Raji (cell line): ENCODE measurements around the gene DPYD.

Experiments
- POLR2A ChIP-seq: IDR thresholded peaks from 2 replicates; pipeline ENCODE4 v1.6.1; 2011; ENCODE audit warnings: low read depth, low read length, control low read depth; ENCODE audit not compliant: insufficient read depth

The DPYD gene

DNA sequence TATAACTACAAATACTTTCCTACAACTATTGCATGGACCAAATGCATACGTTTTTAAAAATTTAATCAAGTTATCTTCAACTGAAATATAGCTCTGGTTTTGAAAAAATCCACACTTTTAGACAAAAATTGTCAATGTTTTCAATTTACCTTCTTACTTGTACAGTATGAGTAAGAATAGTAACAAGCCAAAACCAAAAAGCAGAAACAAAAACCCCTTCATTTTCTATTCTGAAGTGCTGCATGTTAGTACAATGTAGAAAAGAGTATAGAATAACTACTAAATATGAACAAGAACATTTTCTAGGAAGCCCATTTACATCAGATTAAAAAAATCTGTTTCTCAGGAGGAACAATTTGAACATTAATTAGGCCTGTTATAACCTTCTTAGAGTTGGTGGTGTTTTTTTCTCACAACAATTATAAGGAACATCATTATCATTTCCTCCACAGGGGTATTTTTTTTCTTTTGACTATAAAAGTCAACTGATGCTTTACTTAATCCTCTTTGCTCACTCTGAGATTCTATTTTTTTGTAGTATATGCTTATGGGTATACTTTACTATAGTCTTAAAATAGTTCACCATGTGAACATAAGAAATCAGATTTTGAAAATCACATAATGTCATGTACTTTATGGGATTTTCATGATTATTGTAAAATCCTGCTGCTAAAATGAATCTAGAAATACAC, 723.9 kb downstream of the DPYD start:
- no peak for TF ChIP-seq POLR2A

DNA sequence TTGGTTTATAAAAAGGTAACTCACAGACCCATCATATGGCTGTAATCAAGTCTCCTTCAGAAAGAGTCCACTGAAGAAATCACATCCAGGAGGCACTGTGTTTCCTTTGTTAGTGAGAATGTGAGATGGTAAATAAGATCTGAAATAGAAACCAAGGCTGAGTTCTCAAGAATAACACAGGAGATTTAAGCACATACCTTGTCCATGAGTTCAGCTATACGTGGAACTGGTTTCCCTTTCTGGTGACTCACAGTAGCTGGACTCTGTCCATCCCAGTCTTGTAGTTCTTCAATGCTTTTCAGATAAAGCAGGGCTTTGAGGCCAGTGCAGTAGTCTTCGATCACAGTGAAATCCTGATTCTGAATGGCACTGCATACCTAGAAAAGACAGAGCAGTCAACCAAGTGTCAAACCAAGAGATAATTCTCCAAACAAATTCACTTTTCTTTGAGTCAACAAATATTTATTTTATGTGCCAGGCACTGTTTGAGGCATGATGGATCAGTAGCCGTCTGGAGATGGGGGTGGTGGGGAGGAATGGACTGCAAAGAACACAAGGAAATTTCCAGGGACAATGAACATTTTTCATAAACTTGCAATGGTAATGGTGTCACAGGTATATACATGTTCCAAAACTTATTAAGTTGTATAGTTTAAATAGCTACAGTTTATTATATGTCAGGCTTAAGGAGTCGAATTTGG, 727.8 kb downstream of the DPYD start:
- no peak for TF ChIP-seq POLR2A

DNA sequence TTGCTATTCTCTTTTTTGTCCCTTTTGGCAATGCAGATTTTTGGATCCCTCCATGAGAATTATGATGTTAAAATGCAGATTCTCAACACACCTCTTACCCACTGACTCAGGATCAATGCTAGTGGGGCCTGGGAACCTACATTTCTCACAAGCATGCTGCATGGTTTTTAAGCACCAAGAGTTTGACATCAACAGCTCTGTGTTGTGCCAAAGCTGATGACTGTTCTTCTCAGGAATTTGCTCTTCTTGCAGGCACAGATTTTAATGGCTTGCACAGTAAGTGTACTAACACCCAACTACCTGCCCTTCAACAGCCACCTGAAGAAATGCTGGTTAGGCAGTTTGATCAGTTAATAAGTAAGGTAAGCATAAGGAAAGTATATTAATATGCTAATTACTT, 730.5 kb downstream of the DPYD start:
- TF ChIP-seq POLR2A, result no peak

DNA sequence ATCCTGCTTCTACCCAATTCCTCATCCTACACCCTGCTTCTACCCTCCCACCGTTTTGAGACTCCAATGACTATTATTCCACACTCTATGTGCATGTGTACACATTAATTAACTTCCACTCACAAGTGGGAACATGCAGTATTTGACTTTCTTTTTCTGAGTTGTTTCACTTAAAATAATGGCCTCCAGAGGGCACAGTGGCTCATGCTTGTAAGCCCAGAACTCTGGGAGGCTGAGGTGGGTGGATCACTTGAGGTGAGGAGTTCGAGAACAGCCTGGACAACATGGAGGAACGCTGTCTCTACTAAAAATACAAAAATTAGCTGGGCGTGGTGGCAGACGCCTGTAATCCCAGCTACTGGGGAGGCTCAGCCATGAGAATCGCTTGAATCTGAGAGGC, 734.5 kb downstream of the DPYD start:
- TF ChIP-seq POLR2A, result no peak

DNA sequence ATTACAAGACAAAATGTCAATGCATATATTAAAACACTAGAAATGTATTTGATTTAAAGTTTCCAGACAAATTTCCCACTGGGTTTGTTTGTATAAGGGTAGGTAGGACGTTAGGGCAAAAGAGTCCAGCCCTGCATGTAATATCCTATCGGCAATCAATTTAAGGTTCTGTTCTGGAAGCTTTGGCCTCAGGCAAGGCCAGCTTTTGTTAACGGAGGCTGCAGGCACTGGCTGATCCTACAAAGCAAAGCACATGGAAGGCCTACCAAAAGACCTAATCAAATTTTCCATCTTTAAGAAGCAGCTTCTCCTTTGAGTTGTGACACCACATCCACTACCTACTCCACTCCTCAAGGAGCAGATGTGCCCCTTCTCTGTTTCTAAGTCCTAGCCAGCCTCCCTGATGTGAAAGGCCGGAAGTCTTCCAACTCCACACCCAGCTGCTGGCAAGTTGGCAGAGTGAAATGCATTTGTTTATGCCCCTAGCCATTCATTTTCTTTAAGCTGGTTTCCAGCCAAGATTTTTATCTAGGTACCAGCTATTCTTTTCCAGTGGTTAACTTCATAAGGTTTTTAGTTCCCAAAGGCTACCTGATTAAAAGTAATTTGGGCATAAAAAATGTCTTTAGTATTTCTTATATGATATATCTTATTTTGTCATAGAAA, 746.7 kb downstream of the DPYD start:
- TF ChIP-seq POLR2A, result no peak

DNA sequence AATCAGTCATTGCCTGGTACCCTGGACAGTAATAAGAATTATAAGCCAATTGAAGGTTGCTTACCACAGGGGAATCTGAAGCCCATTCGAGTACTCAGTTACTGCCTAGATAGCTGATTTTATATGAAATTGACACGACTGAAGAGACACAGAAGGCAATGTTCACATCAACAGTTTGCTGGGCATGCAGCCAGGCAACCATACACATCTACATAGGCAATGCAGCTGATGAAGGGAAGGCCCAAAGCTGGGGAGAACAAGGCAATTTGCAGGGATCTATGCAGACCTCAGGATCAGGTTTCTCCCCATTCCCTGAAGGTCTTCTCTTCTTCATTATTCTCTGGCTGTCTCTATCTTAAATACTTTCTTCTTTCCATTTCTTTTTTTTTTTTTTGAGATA, 750.5 kb downstream of the DPYD start:
- TF ChIP-seq POLR2A, result no peak

DNA sequence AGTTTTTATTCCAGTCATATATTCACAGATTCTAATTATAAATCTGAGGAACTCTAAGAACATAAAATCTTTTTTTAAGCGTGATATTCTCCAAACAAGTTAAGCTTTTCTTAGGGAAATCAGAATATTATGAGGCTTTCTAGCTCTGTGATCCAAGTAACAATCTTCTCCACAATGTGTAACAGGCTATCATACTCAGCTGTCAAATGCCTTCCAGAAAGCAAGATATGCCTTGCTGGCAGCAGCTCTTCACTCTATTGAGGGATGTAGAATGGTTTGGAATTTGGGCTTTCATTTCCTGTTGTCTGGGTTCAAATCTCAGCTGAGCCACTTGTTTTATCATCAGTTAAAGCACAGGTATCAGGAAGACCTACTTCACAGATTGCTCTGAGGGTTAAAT, 752.8 kb downstream of the DPYD start:
- TF ChIP-seq POLR2A, result no peak

DNA sequence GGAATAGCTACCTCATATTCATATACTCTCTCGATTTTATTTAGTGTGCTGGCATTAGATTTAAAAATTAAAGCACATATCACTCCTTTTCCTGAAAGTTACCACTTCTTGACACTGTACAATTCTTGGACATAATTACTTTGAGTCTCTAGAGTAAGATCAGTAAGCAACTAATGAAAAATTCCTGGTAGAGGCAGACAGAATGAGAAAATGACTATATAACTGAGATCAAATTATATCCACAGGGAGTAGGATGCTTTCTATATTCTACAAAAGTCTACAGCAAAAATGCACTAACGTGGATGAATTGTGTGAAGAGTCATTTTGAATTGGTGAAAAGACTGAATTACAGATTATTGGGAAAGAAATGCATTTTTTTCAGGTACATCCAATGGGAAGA, 753.6 kb downstream of the DPYD start:
- no peak for TF ChIP-seq POLR2A

DNA sequence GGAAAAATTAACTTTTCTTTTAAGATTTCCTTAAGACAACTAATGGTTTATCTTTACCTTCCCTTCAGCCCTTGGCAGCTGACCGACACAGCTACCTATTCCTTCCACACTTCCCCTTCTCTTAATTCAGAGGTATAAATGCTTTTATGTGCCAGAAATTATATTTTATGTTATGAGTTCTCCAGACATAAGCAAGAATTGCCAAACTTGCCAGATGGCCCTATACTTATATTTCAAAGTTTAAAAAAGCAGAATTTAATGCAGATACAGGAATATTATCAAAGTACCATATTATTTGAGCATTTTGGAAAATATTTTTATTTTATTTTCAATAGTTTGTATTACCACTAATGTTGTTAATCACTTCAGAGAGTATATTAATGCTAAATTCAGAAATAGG, 754.2 kb downstream of the DPYD start:
- TF ChIP-seq POLR2A, result no peak

DNA sequence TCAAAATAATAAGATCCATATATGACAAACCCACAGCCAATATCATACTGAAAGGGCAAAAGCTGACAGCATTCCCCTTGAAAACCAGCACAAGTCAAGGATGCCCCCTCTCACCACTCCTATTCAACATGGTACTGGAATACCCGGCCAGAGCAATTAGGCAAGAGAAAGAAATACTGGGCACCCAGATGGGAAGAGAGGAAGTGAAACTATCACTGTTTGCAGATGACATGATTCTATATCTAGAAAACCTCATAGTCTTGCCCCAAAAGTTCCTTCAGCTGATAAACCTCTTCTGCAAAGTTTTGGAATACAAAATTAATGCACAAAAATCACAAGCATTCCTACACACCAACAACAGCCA, 756.6 kb downstream of the DPYD start:
- TF ChIP-seq POLR2A, result no peak

DNA sequence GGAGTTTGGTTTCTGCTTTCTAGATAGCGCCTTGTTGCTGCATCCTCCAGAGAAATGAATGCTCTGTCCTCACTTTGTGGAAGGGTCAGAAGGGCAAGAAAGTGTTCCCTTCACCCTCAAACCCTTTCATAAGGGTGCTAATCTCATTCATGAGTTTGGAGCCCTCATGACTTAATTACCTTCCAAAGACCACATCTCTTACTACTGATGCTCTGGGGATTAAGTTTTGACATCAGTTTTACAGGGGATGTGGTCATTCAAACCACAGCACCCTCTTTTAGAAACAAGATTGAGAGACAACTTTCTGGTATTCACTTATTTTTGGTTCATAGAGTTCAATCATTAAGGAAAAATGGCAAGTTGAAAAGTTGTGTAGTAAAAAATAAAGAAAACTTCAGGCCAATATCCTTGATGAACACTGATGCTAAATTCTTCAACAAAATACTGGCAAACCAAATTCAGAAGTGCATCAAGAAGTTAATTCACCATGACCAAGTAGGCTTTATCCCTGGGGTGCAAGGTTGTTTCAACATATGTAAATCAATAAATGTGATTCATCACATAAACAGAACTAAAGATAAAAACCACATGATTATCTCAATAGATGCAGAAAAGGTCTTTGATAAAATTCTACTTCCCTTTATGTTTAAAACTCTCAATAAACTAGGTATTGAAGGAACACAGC, 757.1 kb downstream of the DPYD start:
- no peak for TF ChIP-seq POLR2A

DNA sequence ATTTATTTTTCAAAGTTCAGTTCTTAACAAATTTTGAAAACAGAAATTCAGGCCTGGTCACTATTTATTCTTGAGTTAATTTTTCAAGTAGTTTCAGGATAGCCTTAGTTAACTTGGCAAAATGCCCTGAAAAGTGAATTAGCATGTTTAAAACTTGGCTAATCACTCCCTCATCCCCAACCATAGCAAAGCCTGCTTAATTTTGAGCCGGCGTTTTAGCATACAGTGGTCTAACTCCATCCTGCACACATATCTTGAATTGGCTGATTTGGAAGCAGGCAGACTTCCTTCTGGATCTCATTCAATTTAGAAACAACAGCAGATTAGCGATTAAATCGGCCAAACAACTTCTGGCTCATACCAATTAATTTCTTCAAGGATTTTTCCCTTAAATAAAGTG, 760.0 kb downstream of the DPYD start:
- TF ChIP-seq POLR2A, result no peak

DNA sequence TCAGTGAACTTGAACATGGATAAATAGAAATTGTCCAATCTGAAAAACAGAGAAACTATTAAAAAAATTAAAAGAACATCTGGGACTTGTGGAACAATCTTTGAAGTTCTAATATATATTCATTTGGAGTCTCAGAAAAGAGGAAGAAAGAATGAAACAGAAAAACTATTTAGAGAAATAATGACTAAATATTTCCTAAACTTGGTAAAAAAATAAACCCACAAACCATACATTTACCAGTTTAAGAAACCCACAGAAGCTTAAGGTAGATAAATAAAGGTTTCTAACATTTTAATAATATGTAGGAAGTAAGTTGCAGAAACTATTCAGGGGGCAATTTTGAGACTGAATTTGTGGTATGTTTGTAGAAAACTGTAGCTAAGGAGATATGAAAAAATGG, 761.5 kb downstream of the DPYD start:
- TF ChIP-seq POLR2A, result no peak

DNA sequence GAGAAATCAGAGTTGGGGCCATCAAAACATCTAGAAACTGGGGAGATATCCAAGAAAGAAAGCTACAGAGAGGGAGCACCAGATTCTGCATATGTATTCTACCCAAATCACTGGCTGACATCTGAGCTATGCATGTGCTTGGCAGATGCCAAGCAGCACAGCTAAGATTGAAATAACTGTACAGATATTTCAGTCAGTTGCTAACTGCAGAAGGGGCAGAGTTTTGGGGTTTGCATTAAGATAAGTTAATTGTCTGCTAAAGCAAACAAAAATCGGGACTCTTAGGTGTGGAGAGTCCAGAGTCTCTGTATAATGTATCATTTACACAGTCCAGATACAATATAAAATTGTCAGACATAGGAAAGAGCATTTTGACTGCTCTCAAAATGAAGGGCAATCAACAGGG, 762.1 kb downstream of the DPYD start:
- TF ChIP-seq POLR2A, result no peak

DNA sequence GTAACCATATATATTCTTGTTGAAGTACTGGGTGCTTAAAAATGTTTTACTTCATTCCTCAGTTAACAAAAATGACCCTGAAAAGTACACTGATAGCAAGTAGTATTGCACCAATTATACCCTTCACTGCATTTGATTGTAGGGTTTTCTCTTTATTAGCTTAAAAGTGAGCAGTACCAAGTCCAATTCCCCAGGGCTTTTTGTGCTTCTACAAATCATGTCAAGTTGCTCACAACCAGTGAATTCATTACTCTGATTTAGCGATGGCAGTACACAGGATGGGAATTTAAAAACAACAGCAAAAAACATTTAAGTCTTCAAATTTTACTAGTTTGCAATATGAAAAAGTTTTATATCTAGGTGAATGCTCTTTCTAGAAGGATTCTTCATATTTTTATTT, 762.8 kb downstream of the DPYD start:
- no peak for TF ChIP-seq POLR2A

DNA sequence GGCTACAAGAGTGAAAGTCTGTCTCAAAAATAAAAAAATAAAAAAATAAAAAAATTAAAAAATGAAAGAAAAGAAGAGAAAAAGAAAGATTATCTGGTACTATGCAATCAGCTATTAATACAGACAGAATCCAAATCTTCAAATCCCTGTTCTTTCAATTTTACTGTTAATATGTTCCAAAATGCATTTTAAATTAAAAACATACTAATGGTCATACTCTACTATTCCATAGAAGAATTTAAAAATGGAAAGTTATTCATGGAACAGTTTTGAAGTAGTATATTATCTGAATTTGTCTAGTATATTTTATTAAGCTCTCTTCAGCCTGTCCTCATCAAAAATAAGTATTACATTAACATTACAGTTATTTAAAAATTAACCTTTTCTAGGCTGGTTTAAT, 769.2 kb downstream of the DPYD start:
- TF ChIP-seq POLR2A, result no peak

DNA sequence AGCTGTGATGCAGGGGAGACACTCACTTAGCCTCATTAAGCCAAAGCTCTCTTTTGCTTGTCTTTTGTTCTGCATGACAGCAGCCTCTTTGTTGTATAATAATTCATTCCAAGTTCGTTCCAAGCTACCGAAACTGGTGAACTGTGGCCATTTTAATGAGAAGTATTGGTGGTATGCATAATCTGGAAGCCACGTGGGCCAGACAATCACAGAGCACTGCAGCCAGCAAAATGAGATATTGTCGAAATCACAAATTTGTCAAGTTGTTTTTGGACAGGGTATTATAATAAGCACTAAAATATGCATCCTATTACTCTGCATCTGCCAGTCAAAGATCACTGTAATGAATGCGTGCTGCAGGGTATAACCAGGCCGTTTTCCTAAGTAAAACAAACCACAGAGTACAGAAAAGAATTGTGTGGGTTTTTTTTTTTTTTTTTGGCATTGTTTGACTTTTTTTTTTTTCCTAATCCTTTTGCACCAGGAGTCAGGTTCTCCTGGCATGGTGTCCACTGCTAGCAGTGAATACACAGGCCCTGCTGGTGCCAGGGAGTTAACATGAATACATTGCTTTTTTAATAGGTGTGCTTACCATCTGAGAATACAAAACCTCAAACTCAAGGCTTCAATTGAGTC, 775.4 kb downstream of the DPYD start:
- no peak for TF ChIP-seq POLR2A
